GM23338 (cell line): ENCODE data around the gene INTS6. TPM values are rescaled to one million over a fixed set of nuclear protein-coding genes. Genes with fewer than 3 reads are reported as not detected.

ENCODE experiments used
- ATAC-seq: fragments of 200-7000 bp; cut with Tn5 transposase; 3 replicates; pipeline ENCODE4 v1.9.1; 2020
- DNase-seq: peaks from one replicate; pipeline ENCODE4 v3.0.0-alpha.2; 2015; ENCODE audit warnings: low spot score
- H2AFZ ChIP-seq: fragments of 200-600 bp; sonication (generic); 2 replicates; pipeline ENCODE4 v1.8.0; 2016; ENCODE audit warnings: antibody characterized with exemption, mild to moderate bottlenecking, moderate library complexity
- H3F3A ChIP-seq: fragments of 200-600 bp; sonication (generic); replicated peaks from 2 replicates; pipeline ENCODE4 v1.8.0; 2017; ENCODE audit warnings: antibody characterized with exemption, mixed run types, low read depth
- H3K27ac ChIP-seq: fragments of 200-600 bp; sonication (generic); 2 replicates; pipeline ENCODE4 v1.6.1; 2016; ENCODE audit warnings: low read depth
- H3K27me3 ChIP-seq: fragments of 200-600 bp; sonication (generic); 2 replicates; pipeline ENCODE4 v1.8.0; 2016; ENCODE audit warnings: mild to moderate bottlenecking, mixed run types, moderate library complexity; ENCODE audit not compliant: insufficient read depth
- H3K36me3 ChIP-seq: fragments of 200-600 bp; sonication (generic); 2 replicates; pipeline ENCODE4 v1.8.0; 2016; ENCODE audit warnings: mild to moderate bottlenecking; ENCODE audit not compliant: insufficient read depth
- H3K4me1 ChIP-seq: fragments of 200-600 bp; sonication (generic); 2 replicates; pipeline ENCODE4 v1.8.0; 2016; ENCODE audit warnings: mild to moderate bottlenecking, moderate library complexity; ENCODE audit not compliant: insufficient read depth
- H3K4me2 ChIP-seq: fragments of 200-600 bp; sonication (generic); 2 replicates; pipeline ENCODE4 v1.7.1; 2017; ENCODE audit warnings: mixed run types
- H3K4me3 ChIP-seq: fragments of 200-600 bp; sonication (generic); 2 replicates; pipeline ENCODE4 v1.6.1; 2016; ENCODE audit warnings: mixed run types
- H3K79me2 ChIP-seq: fragments of 200-600 bp; sonication (generic); replicated peaks from 2 replicates; pipeline ENCODE4 v1.8.0; 2017; ENCODE audit warnings: mild to moderate bottlenecking; ENCODE audit not compliant: insufficient read depth
- H3K9me2 ChIP-seq: fragments of 200-600 bp; sonication (generic); 2 replicates; pipeline ENCODE4 v1.8.0; 2017; ENCODE audit not compliant: insufficient read depth
- H4K20me1 ChIP-seq: fragments of 200-600 bp; sonication (generic); replicated peaks from 2 replicates; pipeline ENCODE4 v1.8.0; 2017; ENCODE audit warnings: mild to moderate bottlenecking; ENCODE audit not compliant: insufficient read depth
- H3K27ac Mint-ChIP-seq: 2 replicates; pipeline ENCODE4 v1.8.0; 2020; ENCODE audit warnings: inconsistent platforms, mild to moderate bottlenecking, moderate library complexity, mixed read lengths
- H3K27me3 Mint-ChIP-seq: 3 replicates; pipeline ENCODE4 v1.8.0; 2022; ENCODE audit warnings: low read depth, mild to moderate bottlenecking, moderate library complexity, mixed read lengths, inconsistent platforms; ENCODE audit not compliant: insufficient read depth, poor library complexity
- H3K36me3 Mint-ChIP-seq: 3 replicates; pipeline ENCODE4 v1.8.0; 2021; ENCODE audit warnings: low read depth, mild to moderate bottlenecking, inconsistent platforms, moderate library complexity, mixed read lengths
- H3K4me1 Mint-ChIP-seq: 3 replicates; pipeline ENCODE4 v1.8.0; 2020; ENCODE audit warnings: mild to moderate bottlenecking, inconsistent platforms, mixed read lengths
- H3K4me3 Mint-ChIP-seq: 3 replicates; pipeline ENCODE4 v1.8.0; 2021; ENCODE audit warnings: moderate library complexity, mild to moderate bottlenecking, inconsistent platforms, mixed read lengths
- H3K9me3 Mint-ChIP-seq: 3 replicates; pipeline ENCODE4 v1.8.0; 2020; ENCODE audit warnings: moderate library complexity, mild to moderate bottlenecking, inconsistent platforms, mixed read lengths
- CREB1 ChIP-seq: fragments of 250-450 bp; sonication (Bioruptor Pico); IDR thresholded peaks from 2 replicates; pipeline ENCODE4 v1.5.0; 2020; ENCODE audit warnings: low read depth, mild to moderate bottlenecking, moderate library complexity
- CTCF ChIP-seq, 2 experiments: fragments of 200-600 bp in 1 of 2; sonication (generic) in 1 of 2; conservative IDR thresholded peaks; 2 replicates each; pipeline versions ENCODE4 v1.5.1 to v1.6.1; 2016 to 2017; ENCODE audit warnings: antibody characterized with exemption in 2 of 2, low read depth in 2 of 2, mild to moderate bottlenecking in 2 of 2, moderate library complexity in 1 of 2
- EZH2 ChIP-seq: fragments of 200-600 bp; sonication (generic); IDR thresholded peaks from one replicate; pipeline ENCODE4 v1.8.0; 2017; ENCODE audit warnings: antibody characterized with exemption, mild to moderate bottlenecking, low read depth; ENCODE audit not compliant: unreplicated experiment
- EZH2phosphoT487 ChIP-seq: fragments of 200-600 bp; sonication (generic); IDR thresholded peaks from one replicate; pipeline ENCODE4 v1.8.1; 2018; ENCODE audit warnings: antibody characterized with exemption; ENCODE audit not compliant: unreplicated experiment
- JUNB ChIP-seq: IDR thresholded peaks from one replicate; pipeline ENCODE4 v1.6.1; 2016; ENCODE audit warnings: antibody characterized with exemption; ENCODE audit not compliant: unreplicated experiment
- NANOG ChIP-seq: IDR thresholded peaks from 2 replicates; pipeline ENCODE4 v1.6.1; 2016; ENCODE audit warnings: antibody characterized with exemption, borderline replicate concordance
- POLR2AphosphoS5 ChIP-seq: IDR thresholded peaks from 2 replicates; pipeline ENCODE4 v1.6.1; 2016; ENCODE audit warnings: antibody characterized with exemption, low read depth
- REST ChIP-seq: IDR thresholded peaks from one replicate; pipeline ENCODE4 v1.6.1; 2018; ENCODE audit warnings: antibody characterized with exemption; ENCODE audit not compliant: unreplicated experiment
- STAT1 ChIP-seq: IDR thresholded peaks from one replicate; pipeline ENCODE4 v1.6.1; 2016; ENCODE audit warnings: antibody characterized with exemption; ENCODE audit not compliant: unreplicated experiment
- ZNF114 ChIP-seq: fragments of 250-450 bp; sonication (Bioruptor Pico); IDR thresholded peaks from 2 replicates; pipeline ENCODE4 v1.5.0; 2020; ENCODE audit warnings: mild to moderate bottlenecking, moderate library complexity
- ZNF331 ChIP-seq: fragments of 250-450 bp; sonication (Bioruptor Pico); IDR thresholded peaks from 2 replicates; pipeline ENCODE4 v1.5.0; 2020; ENCODE audit warnings: low read depth, mild to moderate bottlenecking, moderate library complexity
- ZNF462 ChIP-seq: fragments of 250-450 bp; sonication (Bioruptor Pico); IDR thresholded peaks from 2 replicates; pipeline ENCODE4 v1.5.0; 2020; ENCODE audit warnings: mild to moderate bottlenecking, moderate library complexity
- polyA plus RNA-seq: library from polyadenylated mRNA; unstranded; fragments of >200 nt; fragmentation: Nextera tagmentation; extraction: Ambion mirVana; gene quantifications from 2 replicates; pipeline ENCODE4 v1.2.1, GENCODE V29; 2016
- total RNA-seq: library from RNA; depleted of rRNA; stranded (reverse); fragments of >200 nt; shearing (Covaris generic); gene quantifications from 2 replicates; pipeline ENCODE4 v1.2.3, GENCODE V29; 2014
- TF ChIP-seq, protein P1 (sequence below): IDR thresholded peaks from 2 replicates; pipeline ENCODE4 v1.6.1; 2016; ENCODE audit warnings: antibody characterized with exemption

INTS6 gene
- total and polyA plus RNA-seq, 2 experiments from 2014 or later: 24.8 to 38.6 TPM

DNA sequence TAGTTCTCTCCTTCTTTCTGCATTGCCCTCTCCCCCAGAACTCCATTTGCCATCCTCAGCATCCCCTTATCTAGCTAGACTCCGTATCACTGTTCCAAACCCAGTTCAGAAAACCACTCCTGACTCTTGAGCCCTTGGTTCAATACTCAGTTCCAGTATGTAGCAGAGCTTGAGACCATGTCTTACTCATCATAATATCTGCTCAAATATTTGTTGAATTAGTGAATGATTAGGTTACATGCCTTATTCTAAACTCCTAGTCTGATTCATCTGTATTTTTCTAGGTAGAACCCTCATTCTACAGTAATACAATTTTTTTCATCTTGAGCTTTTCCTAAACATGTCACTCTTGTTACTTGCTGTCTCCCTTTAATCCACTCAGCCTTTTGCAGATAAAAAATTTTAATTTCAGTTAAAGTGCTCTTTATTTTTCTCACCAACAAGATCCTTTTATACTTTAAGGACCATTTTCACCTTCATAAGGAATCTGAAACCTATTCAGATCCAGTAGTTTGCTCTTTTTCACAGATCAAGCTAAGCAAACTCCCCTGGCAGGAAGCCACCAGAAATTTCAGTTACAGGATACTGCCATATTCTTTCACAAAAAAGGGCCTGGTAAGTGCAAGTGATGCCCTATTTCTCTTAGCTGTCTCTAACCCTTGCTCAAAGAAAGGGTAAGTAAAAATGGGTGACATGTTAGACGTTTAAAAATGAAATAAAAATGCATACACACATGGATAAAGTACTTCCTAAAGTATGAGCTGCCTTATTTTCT is 23.1 kb upstream of the INTS6 start:
- Histone ChIP-seq H3K36me3 (no peaks in the 10 kb centered on the region), H4K20me1 (no peaks in the 10 kb centered on the region), H3K4me2 (no peak overlapping the region), H3K4me3 (no peak overlapping the region), H3K9me2 (no peaks in the 10 kb centered on the region), H3K27me3 (no peaks in the 10 kb centered on the region), H3K79me2 (no peaks in the 10 kb centered on the region), H2AFZ (0 out of 2 replicates have a peak overlapping the region, but pooled peaks have one; percentile 9), H3K27ac (no peak overlapping the region), H3K4me1 (no peaks in the 10 kb centered on the region), H3F3A (no peaks in the 10 kb centered on the region)
- H3K4me1 Mint-ChIP-seq: no peaks in the 10 kb centered on the region
- DNase-seq: no peak
- no peak overlapping the region for H3K4me3 Mint-ChIP-seq
- H3K9me3 Mint-ChIP-seq: no peaks in the 10 kb centered on the region
- H3K27ac Mint-ChIP-seq: no peak overlapping the region
- H3K36me3 Mint-ChIP-seq: no peaks in the 10 kb centered on the region
- peaks cover 2% of the 10 kb centered on the region for H3K27me3 Mint-ChIP-seq
- no peak for TF ChIP-seq NANOG
- TF ChIP-seq ZNF114 (CRISPR knock-in tag): no peak
- no peak for TF ChIP-seq ZNF331 (CRISPR knock-in tag)
- no peak for TF ChIP-seq STAT1
- TF ChIP-seq EZH2phosphoT487: no peak
- no peak for TF ChIP-seq POLR2AphosphoS5
- no peak for TF ChIP-seq JUNB
- no peak for TF ChIP-seq ZNF462 (CRISPR knock-in tag)
- no peak for TF ChIP-seq CTCF (conservative IDR thresholded peaks at IDR 0.05; ENCODE audit: low read depth in 2 of 2)
- TF ChIP-seq, protein P1, sequence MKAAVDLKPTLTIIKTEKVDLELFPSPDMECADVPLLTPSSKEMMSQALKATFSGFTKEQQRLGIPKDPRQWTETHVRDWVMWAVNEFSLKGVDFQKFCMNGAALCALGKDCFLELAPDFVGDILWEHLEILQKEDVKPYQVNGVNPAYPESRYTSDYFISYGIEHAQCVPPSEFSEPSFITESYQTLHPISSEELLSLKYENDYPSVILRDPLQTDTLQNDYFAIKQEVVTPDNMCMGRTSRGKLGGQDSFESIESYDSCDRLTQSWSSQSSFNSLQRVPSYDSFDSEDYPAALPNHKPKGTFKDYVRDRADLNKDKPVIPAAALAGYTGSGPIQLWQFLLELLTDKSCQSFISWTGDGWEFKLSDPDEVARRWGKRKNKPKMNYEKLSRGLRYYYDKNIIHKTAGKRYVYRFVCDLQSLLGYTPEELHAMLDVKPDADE: no peak
- TF ChIP-seq EZH2: no peak
- no peak for TF ChIP-seq REST
- no peak for TF ChIP-seq CREB1 (CRISPR knock-in tag)
- no peak for ATAC-seq
